Gastroesophageal sphincter (tissue), 4 donors: Measurements from ENCODE around the gene NELFCD. TPM values are rescaled to one million over a fixed set of nuclear protein-coding genes. Genes with fewer than 3 reads are reported as not detected.

Experiments used
- ATAC-seq: fragments of 150-250 bp; one replicate; pipeline ENCODE4 v1.9.1; 2016; ENCODE audit warnings: mild to moderate bottlenecking, moderate library complexity
- H3K27ac ChIP-seq, 4 donors: fragments of 200-600 bp; sonication (generic) in 3 of 4; 1 replicate in 3 of 4; 2 replicates in 1 of 4; pipeline ENCODE4 v1.5.1; 2016 to 2019
- H3K27me3 ChIP-seq: fragments of 200-600 bp; sonication (generic); one replicate; pipeline ENCODE4 v1.5.1; 2019
- H3K36me3 ChIP-seq, 2 donors: fragments of 200-600 bp; sonication (generic); one replicate each; pipeline ENCODE4 v1.5.1; 2019; ENCODE audit warnings: control low read depth in 1 of 2
- H3K4me1 ChIP-seq, 3 donors: fragments of 200-600 bp; sonication (generic); 1 replicate in 2 of 3; 2 replicates in 1 of 3; pipeline ENCODE4 v1.5.1; 2016 to 2019; ENCODE audit warnings: control low read depth in 2 of 3
- H3K4me3 ChIP-seq, 2 donors: fragments of 200-600 bp; sonication (generic); one replicate each; pipeline ENCODE4 v1.5.1; 2019; ENCODE audit warnings: mild to moderate bottlenecking in 1 of 2, moderate library complexity in 1 of 2
- H3K9me3 ChIP-seq, 3 donors: fragments of 200-600 bp; sonication (generic); one replicate each; pipeline ENCODE4 v1.5.1; 2017 to 2019; ENCODE audit warnings: control low read depth in 2 of 3
- CTCF ChIP-seq, 4 experiments: fragments of 200-600 bp in 2 of 4; fragments of 450-650 bp in 2 of 4; sonication (generic) in 1 of 4; IDR thresholded peaks; one replicate each; pipeline ENCODE4 v1.5.1; 2017 to 2019; ENCODE audit warnings: antibody characterized with exemption in 4 of 4, mild to moderate bottlenecking in 2 of 4, moderate library complexity in 2 of 4
- EP300 ChIP-seq: sonication (generic); formaldehyde crosslinking; IDR thresholded peaks from one replicate; pipeline ENCODE4 v1.6.1; 2017; ENCODE audit warnings: antibody characterized with exemption, mild to moderate bottlenecking
- POLR2A ChIP-seq, 2 donors: fragments of 450-650 bp; IDR thresholded peaks; one replicate each; pipeline ENCODE4 v1.6.1; 2017; ENCODE audit warnings: antibody characterized with exemption in 2 of 2, mild to moderate bottlenecking in 2 of 2, moderate library complexity in 1 of 2
- POLR2AphosphoS5 ChIP-seq: sonication (generic); formaldehyde crosslinking; IDR thresholded peaks from one replicate; pipeline ENCODE4 v1.6.1; 2017; ENCODE audit warnings: antibody characterized with exemption
- WGBS, 2 donors: methylation state at CpG; one replicate each; pipeline ENCODE4 v1.1.5; 2018; ENCODE audit warnings: low coverage in 1 of 2; 5-methylcytosine and 5-hydroxymethylcytosine counted together
- total RNA-seq, 4 donors: library from RNA; depleted of rRNA; stranded (reverse); fragments of >200 nt; gene quantifications; one replicate each; pipeline ENCODE4 v1.1.0, GENCODE V29; 2016

The NELFCD gene
- total RNA-seq, 4 donors from 2014 or later, result 26.5 to 48.6 (median 36.1) TPM

- H3K36me3 ChIP-seq, result no peaks in the 10 kb centered on the region
- 79 to 92% methylated on average over 3 of the region's 3 CpGs for WGBS, 2 donors
- peaks cover 0 to 39% (median 23%) of the 10 kb centered on the region in 3 donors for H3K4me1 ChIP-seq
- no peak for ATAC-seq
- peaks cover 3% of the 10 kb centered on the region for H3K27me3 ChIP-seq
- no peaks in the 10 kb centered on the region for H3K9me3 ChIP-seq
- peak overlapping the region in 1 of 4 donors; percentile 86 for H3K27ac ChIP-seq
- no peak overlapping the region for H3K4me3 ChIP-seq
- no peak for TF ChIP-seq CTCF (IDR thresholded peaks at IDR 0.05)
- no peak for TF ChIP-seq POLR2A (IDR thresholded peaks at IDR 0.05)
- TF ChIP-seq EP300, result no peak
- TF ChIP-seq POLR2AphosphoS5, result no peak
Measured at GRCh38 chr20:59044295-59044694, 63.2 kb downstream of the NELFCD start.

Other genes with a start within 250 kb of the NELFCD start
- under 1 TPM in 1 of 4 donors, not detected in 3; 0.19 TPM for gene GNAS-AS1, start 130.4 kb upstream of the NELFCD start, total RNA-seq
- gene GNAS, start 128.5 kb upstream of the NELFCD start, total RNA-seq, result 100 to 1,000 TPM; 521 to 893 (median 652) TPM
- gene CTSZ, start 26.0 kb downstream of the NELFCD start, total RNA-seq, result 100 to 1,000 TPM; 167 to 222 (median 176) TPM
- gene TUBB1, start 38.2 kb downstream of the NELFCD start, total RNA-seq, result under 1 TPM in 1 of 4 donors, not detected in 3; 0.15 TPM
- gene ATP5F1E, start 51.1 kb downstream of the NELFCD start, total RNA-seq, result 10 to 100 TPM; 23.1 to 40.6 (median 35.4) TPM
- 10 to 100 TPM; 35.1 to 60.8 (median 40.0) TPM for gene PRELID3B, start 61.5 kb downstream of the NELFCD start, total RNA-seq
- 1 to 10 TPM in 1 of 4 donors, under 1 TPM in 3; 0.15 to 1.2 (median 0.37) TPM for gene ZNF831, start 182.6 kb downstream of the NELFCD start, total RNA-seq